HG02938 (cell line): ENCODE data around the gene MAMDC2.

Experiments
- ATAC-seq: cut with Tn5 transposase; IDR thresholded peaks from one replicate; pipeline ENCODE4 v1.9.1; 2021; ENCODE audit warnings: mild to moderate bottlenecking, moderate library complexity; ENCODE audit not compliant: unreplicated experiment

The MAMDC2 gene

DNA sequence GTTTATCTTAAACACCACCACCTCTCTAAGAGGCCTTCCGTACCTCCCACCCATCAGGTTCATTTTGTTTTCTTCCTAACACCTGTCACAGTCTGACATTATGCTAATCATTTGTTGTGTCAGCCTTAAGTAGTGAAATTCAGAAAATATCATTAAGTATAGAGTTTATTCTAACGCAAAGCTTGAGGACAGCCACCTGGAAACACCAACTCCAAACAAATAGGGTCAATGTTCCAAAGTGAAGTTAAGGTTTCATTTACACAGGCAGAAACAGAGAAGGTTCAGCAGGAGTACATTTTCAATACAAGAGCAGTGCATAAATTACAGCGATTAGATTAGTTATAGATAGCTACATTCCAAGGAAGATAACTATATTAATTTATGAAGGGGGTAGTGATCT is 213.9 kb downstream of the MAMDC2 start:
- no peak for ATAC-seq

DNA sequence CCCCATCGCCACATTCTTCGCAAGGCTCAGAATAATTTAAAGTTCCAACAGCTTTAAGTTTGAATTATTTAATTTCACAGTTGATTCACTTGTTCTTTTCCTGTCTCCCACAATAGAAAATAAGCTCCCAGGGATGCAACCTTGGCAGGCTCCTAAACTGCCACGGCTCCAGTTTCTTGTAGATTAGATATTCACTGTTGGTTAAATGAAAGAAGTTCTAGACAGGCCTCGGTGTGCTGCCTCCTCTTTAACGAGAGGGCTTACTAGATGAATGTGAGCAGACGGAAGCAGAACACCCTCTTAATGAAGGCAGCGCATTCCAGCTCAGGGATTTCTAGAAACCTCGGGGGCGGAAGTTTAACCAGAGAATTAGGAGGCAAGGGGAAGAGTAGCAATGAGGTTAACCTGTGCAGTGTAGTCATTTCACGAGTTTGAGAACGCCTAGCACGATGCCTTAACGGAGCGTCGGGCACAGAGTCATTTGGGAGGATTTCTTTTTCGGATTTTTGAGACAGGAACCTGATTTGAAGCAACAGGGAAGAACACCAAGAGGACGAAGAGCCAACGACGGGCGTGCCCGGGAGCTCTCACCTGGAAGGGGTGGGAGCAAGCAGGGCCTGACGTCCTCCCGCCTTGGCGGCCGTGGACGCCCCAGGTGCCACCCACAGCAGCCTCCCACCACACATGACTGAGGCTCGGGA is 214.5 kb downstream of the MAMDC2 start:
- peak; percentile 41 for ATAC-seq

DNA sequence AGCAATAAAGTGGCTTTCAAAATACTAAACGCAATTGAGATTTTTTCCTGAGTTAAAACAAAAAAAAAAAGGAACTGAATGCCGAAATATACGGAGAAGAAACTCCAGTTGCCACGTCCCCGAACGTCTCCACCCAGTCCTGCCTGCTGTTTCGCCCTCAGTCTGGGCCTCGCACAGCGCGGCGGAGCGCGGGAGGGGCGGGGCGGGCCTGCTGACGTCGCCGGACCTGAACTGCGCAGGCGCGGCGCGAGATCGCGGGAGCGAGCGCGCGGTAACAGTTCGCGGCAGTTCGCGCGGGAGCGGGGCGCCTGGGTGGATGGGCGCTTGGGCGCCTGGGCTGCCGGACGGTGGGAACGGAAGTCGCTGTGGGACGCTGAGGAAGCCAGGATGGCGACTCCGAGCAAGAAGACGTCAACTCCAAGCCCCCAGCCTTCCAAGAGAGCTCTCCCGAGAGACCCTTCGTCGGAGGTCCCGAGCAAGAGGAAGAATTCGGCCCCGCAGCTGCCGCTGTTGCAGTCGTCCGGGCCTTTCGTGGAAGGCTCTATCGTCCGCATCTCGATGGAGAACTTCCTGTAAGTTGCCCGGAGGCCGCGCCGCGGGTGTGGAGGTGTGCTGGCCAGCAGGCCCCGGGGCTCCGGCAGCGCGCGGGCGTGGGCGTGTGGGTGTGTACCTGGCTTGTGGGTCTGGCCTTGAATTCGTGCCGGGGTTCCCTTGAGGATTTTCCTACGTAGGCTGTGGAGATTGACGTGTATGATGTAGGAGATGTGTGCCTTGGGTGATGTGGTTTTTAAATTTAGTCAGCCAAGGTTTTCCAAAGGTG is 215.3 kb downstream of the MAMDC2 start, which contains the start of gene SMC5:
TSS of gene SMC5 (plus strand) at position 287 of the 820 bp plus-strand sequence. CDS start at position 388, 101 bp downstream.
- peak; percentile 77 for ATAC-seq

DNA sequence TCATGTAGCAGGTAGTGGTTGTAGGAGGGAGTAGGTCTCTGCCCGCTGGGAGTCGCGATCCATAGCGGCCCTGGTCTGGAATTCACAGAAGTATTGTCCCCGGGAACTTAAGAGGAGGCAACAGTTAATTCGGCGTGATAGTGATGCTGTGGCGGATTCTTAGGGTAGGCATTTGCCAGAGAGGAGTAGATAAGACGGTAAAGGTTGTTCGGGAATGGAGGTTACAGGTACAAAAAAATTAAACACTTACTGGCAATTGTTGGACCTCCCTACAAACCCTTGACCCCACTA is 215.8 kb downstream of the MAMDC2 start:
- no peak for ATAC-seq

GRCh38 chr9:70260007-70260443 is 216.4 kb downstream of the MAMDC2 start:
- no peak for ATAC-seq

- no peak for ATAC-seq
Measured at GRCh38 chr9:70260606-70261005, 217.0 kb downstream of the MAMDC2 start.

DNA sequence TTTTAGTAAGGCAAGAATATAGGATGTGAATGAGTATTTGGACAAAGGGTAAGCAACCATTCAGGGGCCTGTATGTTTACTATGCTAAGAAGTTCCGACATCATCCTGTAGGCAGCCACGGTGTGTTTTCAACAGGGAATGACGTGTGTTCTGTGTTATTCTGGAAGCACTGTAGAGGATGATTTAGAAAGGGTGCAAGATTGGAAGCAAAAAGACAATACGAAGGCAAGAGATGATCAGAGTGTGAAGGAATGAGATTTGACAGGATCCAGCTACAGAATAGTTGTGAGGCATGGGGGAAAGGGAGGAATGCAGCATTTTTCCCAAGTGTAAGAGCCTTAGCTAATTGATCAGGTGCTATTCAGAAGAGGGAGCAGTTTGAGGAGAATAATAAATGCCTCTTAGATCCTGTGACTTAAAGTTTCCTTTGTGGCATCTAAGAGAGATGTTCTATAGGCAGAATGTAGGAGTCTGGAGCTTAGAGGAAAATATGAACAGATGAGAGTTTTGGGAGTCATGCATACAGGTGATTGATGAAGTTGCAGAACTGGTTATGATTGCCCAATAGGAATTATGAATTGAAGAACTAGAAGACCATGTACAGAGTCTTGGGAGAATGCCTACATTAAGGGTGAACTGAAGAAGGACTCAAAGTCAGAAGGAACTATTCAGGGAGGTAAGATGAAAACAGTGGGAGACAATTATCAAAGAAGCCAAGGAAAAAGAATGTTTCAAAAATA is 217.7 kb downstream of the MAMDC2 start:
- no peak for ATAC-seq

DNA sequence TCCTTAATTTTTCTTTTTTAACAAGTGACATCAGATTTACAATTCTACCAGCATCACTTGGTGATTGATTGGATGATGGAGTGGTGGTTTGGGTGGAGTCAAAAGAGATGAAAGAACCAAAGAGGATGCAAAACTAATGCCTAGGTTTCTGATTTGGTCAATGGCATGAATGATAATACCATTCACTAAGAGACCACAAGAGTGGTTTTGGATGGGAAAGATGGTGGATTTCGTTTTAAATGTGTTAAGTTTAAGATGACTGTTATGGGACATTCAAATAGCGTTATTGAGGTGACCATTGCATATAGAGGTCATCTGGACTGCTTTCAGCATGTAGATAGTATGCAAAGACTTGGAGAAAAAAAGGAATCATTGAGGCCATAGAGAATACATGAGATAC is 218.7 kb downstream of the MAMDC2 start:
- no peak for ATAC-seq

DNA sequence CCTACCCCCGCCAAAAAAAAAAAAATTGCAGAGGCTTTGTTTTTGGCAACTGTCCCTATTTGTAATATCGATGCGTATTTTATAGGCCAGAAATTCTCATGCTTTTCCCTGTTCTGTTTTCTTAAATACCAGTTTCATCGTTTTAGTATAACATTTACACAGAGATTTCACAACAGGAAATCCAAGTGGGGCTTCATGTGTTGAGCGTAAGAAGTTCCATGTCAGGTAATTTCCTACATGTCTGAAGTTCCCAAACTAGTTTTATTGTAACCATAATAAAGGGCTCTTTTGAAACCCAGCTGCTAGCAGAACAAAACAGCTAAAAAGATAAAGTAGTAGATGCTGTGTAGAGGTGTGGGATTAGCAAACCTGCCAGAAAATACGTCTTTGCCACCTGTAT is 219.3 kb downstream of the MAMDC2 start:
- ATAC-seq = no peak

- no peak for ATAC-seq
Measured at GRCh38 chr9:70263421-70263820, 219.8 kb downstream of the MAMDC2 start.
